CD4-positive, alpha-beta T cell (primary cell): Measurements from ENCODE around the gene GPR55. TPM values are rescaled to one million over a fixed set of nuclear protein-coding genes. Genes with fewer than 3 reads are reported as not detected.

ENCODE experiments used
- ATAC-seq: fragments of 200-7000 bp; cut with Tn5 transposase; one replicate; pipeline ENCODE4 v1.10.0; 2022; ENCODE audit warnings: mild to moderate bottlenecking; ENCODE audit not compliant: poor library complexity
- CTCF ChIA-PET: fragments of 350-600 bp; sonication (Branson Sonifier 250); formaldehyde crosslinking; loops from one replicate; lab custom pipeline; 2021; ENCODE audit warnings: antibody characterized with exemption, inconsistent platforms; lab: Charles Lee
- POLR2A ChIA-PET: fragments of 350-600 bp; sonication (Branson Sonifier 250); formaldehyde crosslinking; loops from one replicate; lab custom pipeline; 2021; ENCODE audit warnings: antibody characterized with exemption, inconsistent platforms; lab: Charles Lee
- DNase-seq, 14 experiments: peaks; one replicate each; pipeline ENCODE4 v3.0.0-alpha.2; 2013 to 2020; ENCODE audit warnings: mixed read lengths in 2 of 14
- H3K27ac ChIP-seq, 2 donors: one replicate each; pipeline versions ENCODE4 v1.5.1 to v1.7.0; 2013; ENCODE audit warnings: low read length in 2 of 2, low read depth in 1 of 2, mild to moderate bottlenecking in 1 of 2
- H3K27me3 ChIP-seq, 2 experiments: 1 replicate in 1 of 2; 2 replicates in 1 of 2; pipeline versions ENCODE4 v1.6.1 to v1.7.0; 2013; ENCODE audit warnings: low read length in 2 of 2, control low read depth in 1 of 2, mild to moderate bottlenecking in 1 of 2, moderate library complexity in 1 of 2; ENCODE audit not compliant: insufficient read depth in 2 of 2, control insufficient read depth in 1 of 2
- H3K36me3 ChIP-seq: one replicate; pipeline ENCODE4 v1.6.1; 2013; ENCODE audit warnings: low read length, control low read depth; ENCODE audit not compliant: insufficient read depth
- H3K4me1 ChIP-seq: one replicate; pipeline ENCODE4 v1.6.1; 2013; ENCODE audit warnings: low read length, control low read depth; ENCODE audit not compliant: insufficient read depth
- H3K4me3 ChIP-seq: one replicate; pipeline ENCODE4 v1.5.1; 2013; ENCODE audit warnings: mild to moderate bottlenecking, low read length, moderate library complexity
- H3K9me3 ChIP-seq, 2 experiments: 1 replicate in 1 of 2; 2 replicates in 1 of 2; pipeline versions ENCODE4 v1.6.1 to v1.7.0; 2013; ENCODE audit warnings: low read length in 2 of 2, mild to moderate bottlenecking in 2 of 2, control low read depth in 1 of 2, moderate library complexity in 1 of 2; ENCODE audit not compliant: control insufficient read depth in 1 of 2, insufficient read depth in 1 of 2
- H3K27ac Mint-ChIP-seq: one replicate; pipeline ENCODE4 v1.8.0; 2020; ENCODE audit warnings: mixed read lengths
- H3K27me3 Mint-ChIP-seq: one replicate; pipeline ENCODE4 v1.8.0; 2021; ENCODE audit warnings: mixed read lengths
- H3K36me3 Mint-ChIP-seq: one replicate; pipeline ENCODE4 v1.8.0; 2021; ENCODE audit warnings: low read depth, mixed read lengths
- H3K4me1 Mint-ChIP-seq: one replicate; pipeline ENCODE4 v1.8.0; 2021; ENCODE audit warnings: low read depth, mixed read lengths
- H3K4me3 Mint-ChIP-seq: one replicate; pipeline ENCODE4 v1.8.0; 2020; ENCODE audit warnings: mild to moderate bottlenecking, mixed read lengths
- H3K9me3 Mint-ChIP-seq: one replicate; pipeline ENCODE4 v1.8.0; 2020; ENCODE audit warnings: mixed read lengths
- intact Hi-C, 2 experiments: fragments of 100-400 bp; cut with DNase I in 1 of 2; cut with micrococcal nuclease in 1 of 2; formaldehyde crosslinking; loops; one replicate each; pipeline versions ENCODE4 v1.15.1 to v1.9.0; 2023 to 2025; cut with DNase I, micrococcal nuclease
- total RNA-seq, 174 experiments: library from RNA in 2 of 174; stranded (reverse) in 2 of 174; gene quantifications; one replicate each; pipeline ENCODE4 v1.2.3 and lab custom pipeline; 2021 to 2026
- TF ChIP-seq, protein P1 (sequence below): fragments of 200-600 bp; IDR thresholded peaks from one replicate; pipeline ENCODE4 v1.8.0; 2022; ENCODE audit warnings: antibody characterized with exemption, mild to moderate bottlenecking

GPR55 gene
- total RNA-seq, 2 experiments from 2014 or later = 2.9 to 3.8 TPM

DNA sequence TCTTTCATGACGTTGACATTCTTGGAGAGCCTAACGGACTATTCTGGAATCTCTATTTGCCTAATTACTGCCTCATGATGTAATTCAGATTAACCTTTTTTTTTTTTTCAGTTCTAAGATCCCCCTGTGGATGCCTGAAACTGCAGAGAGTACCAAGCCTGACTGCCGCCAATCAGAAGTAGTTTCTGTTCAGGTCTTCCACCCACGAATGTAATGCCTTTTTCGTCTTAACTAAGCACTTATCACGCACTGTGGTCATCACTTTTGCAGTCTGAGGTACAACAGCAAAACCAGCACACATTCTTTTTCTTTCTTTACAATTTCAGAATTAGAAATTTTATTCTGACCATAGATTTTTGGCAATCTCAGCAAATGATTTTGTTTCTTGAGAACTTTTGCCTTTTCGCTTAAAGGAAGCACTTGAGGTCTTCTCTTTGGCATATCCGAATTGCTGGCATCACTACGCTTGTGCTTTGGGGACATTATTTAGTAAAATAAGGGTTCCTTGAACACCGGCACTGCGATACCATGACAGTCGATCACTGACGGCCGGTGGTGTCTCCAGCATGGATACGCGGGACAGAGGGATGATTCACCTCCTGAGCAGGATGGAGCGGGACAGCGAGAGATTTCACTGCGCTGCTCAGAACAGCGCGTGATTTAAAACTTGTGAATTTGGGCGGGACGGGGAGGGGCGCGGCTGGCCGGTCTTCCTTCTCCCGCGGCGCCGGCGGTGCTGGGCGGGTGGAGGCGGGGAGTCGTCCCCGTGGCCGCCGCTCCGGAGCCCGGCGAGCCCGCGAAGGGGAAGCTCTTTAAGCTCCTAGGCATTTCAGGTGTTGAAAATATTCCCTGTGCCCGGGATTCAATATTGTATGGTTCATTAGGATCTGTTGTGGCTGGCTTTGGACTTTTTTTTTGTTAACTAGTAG, 32.0 kb upstream of the GPR55 start:
- Histone ChIP-seq H3K4me1 (peaks cover 12% of the 10 kb centered on the region), H3K4me3 (peak overlapping the region; percentile 43), H3K9me3 (no peaks in the 10 kb centered on the region), H3K36me3 (no peaks in the 10 kb centered on the region), H3K27me3 (peaks cover 12 to 24% of the 10 kb centered on the region in 2 experiments), H3K27ac (no peak overlapping the region)
- H3K9me3 Mint-ChIP-seq = no peaks in the 10 kb centered on the region
- ChIA-PET POLR2A (interaction anchor here (1.0 kb wide), 1 partner anchor 109 kb away, joined by 3 read pairs; no protein-coding TSS in a partner anchor), CTCF (interaction anchor here (1.7 kb wide), 1 partner anchor 32 kb away, joined by 3 read pairs; the partner anchor contains the start of gene GPR55)
- H3K27ac Mint-ChIP-seq = no peak overlapping the region
- no peaks in the 10 kb centered on the region for H3K36me3 Mint-ChIP-seq
- intact Hi-C loops = no loop called here
- TF ChIP-seq, protein P1, sequence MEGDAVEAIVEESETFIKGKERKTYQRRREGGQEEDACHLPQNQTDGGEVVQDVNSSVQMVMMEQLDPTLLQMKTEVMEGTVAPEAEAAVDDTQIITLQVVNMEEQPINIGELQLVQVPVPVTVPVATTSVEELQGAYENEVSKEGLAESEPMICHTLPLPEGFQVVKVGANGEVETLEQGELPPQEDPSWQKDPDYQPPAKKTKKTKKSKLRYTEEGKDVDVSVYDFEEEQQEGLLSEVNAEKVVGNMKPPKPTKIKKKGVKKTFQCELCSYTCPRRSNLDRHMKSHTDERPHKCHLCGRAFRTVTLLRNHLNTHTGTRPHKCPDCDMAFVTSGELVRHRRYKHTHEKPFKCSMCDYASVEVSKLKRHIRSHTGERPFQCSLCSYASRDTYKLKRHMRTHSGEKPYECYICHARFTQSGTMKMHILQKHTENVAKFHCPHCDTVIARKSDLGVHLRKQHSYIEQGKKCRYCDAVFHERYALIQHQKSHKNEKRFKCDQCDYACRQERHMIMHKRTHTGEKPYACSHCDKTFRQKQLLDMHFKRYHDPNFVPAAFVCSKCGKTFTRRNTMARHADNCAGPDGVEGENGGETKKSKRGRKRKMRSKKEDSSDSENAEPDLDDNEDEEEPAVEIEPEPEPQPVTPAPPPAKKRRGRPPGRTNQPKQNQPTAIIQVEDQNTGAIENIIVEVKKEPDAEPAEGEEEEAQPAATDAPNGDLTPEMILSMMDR = no peak
- DNase-seq (peak in 5 of 14 experiments; percentile 15 to 65 (median 48)), ATAC-seq (peak; percentile 56)
- peaks cover 67% of the 10 kb centered on the region for H3K27me3 Mint-ChIP-seq
- H3K4me1 Mint-ChIP-seq = peaks cover 13% of the 10 kb centered on the region
- peak overlapping the region; percentile 83 for H3K4me3 Mint-ChIP-seq

DNA sequence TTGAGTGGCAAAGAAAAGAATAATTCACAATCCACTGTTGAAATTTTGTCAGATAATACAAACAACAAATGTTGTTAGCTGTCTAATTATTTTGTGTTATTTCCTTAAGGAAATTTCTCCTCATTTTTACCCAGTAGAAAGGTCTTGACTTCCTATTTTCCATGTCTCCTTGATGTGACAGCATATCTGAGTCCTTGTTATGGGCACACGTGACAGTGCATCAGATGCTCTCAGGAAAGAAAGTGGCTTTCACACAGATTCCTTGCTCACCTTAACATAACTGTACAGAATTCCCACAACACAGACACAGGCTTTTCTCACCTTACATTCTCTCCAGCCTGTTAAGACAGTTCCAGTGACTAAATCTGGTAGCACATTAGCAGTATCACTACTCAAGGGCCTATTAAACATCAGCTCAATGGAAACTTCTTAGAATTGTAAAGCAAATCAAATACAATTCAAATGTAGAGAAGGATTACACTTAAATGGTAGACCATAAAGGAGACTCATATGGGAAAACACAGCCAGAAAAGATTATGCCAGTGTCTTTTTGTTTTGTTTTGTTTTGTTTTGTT, 30.2 kb upstream of the GPR55 start:
- Mint-ChIP-seq H3K4me1 (peaks cover 13% of the 10 kb centered on the region), H3K27ac (no peak overlapping the region), H3K9me3 (no peaks in the 10 kb centered on the region), H3K36me3 (no peaks in the 10 kb centered on the region), H3K27me3 (peaks cover 62% of the 10 kb centered on the region), H3K4me3 (no peak overlapping the region)
- intact Hi-C loops = no loop called here
- H3K36me3 ChIP-seq = no peaks in the 10 kb centered on the region
- ATAC-seq (no peak), DNase-seq (no peak)
- POLR2A ChIA-PET = interaction anchor here (1.1 kb wide), 1 partner anchor 30 kb away, joined by 3 read pairs; no protein-coding TSS in a partner anchor
- H3K4me3 ChIP-seq = no peak overlapping the region
- H3K9me3 ChIP-seq = no peaks in the 10 kb centered on the region
- H3K27me3 ChIP-seq = peaks cover 12 to 24% of the 10 kb centered on the region in 2 experiments
- CTCF ChIA-PET = interaction anchor here (1.7 kb wide), 1 partner anchor 30 kb away, joined by 3 read pairs; the partner anchor contains the start of gene GPR55
- H3K4me1 ChIP-seq = peaks cover 12% of the 10 kb centered on the region
- TF ChIP-seq, protein P1 = no peak
- no peak overlapping the region for H3K27ac ChIP-seq

DNA sequence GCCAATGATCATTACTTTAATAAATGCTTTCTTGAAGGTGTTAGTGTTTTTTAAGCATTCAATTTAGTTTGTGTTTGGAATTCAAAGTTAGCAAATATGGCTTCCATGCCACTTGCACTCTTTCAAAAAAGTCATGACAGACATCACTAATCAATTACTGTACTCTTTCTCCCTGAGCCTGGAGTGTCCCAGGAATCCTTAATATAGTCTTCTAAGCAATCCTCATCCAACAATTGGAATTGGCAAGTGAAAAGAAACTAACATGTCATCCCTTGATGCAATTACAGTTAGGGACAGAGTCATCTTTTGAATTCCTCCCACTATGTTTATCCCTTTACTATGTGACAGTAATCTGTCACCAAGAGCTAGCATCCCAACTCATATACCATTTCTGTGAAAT, 29.7 kb upstream of the GPR55 start:
- DNase-seq = no peak
- no peaks in the 10 kb centered on the region for H3K36me3 Mint-ChIP-seq
- H3K27ac ChIP-seq = no peak overlapping the region
- intact Hi-C loops = no loop called here
- H3K36me3 ChIP-seq = no peaks in the 10 kb centered on the region
- H3K4me3 ChIP-seq = no peak overlapping the region
- H3K9me3 ChIP-seq = no peaks in the 10 kb centered on the region
- H3K27ac Mint-ChIP-seq = no peak overlapping the region
- no peak for ATAC-seq
- H3K9me3 Mint-ChIP-seq = no peaks in the 10 kb centered on the region
- peaks cover 13% of the 10 kb centered on the region for H3K4me1 Mint-ChIP-seq
- H3K4me3 Mint-ChIP-seq = no peak overlapping the region
- H3K4me1 ChIP-seq = peaks cover 15% of the 10 kb centered on the region
- peaks cover 12 to 21% of the 10 kb centered on the region in 2 experiments for H3K27me3 ChIP-seq
- peaks cover 57% of the 10 kb centered on the region for H3K27me3 Mint-ChIP-seq
- ChIA-PET POLR2A (no interaction called here), CTCF (no interaction called here)
- TF ChIP-seq, protein P1 = no peak
